PC-9 (cell line): ENCODE results near the gene KCNJ5.

Experiments used
- EZH2 ChIP-seq: fragments of 200-600 bp; sonication (generic); IDR thresholded peaks from 2 replicates; pipeline ENCODE4 v1.8.0; 2017; ENCODE audit warnings: antibody characterized with exemption, low read depth
- TF ChIP-seq, protein P1 (sequence below): fragments of 200-600 bp; sonication (generic); conservative IDR thresholded peaks from 2 replicates; pipeline ENCODE4 v1.6.1; 2017; ENCODE audit warnings: mixed run types, antibody characterized with exemption, mild to moderate bottlenecking, moderate library complexity

DNA sequence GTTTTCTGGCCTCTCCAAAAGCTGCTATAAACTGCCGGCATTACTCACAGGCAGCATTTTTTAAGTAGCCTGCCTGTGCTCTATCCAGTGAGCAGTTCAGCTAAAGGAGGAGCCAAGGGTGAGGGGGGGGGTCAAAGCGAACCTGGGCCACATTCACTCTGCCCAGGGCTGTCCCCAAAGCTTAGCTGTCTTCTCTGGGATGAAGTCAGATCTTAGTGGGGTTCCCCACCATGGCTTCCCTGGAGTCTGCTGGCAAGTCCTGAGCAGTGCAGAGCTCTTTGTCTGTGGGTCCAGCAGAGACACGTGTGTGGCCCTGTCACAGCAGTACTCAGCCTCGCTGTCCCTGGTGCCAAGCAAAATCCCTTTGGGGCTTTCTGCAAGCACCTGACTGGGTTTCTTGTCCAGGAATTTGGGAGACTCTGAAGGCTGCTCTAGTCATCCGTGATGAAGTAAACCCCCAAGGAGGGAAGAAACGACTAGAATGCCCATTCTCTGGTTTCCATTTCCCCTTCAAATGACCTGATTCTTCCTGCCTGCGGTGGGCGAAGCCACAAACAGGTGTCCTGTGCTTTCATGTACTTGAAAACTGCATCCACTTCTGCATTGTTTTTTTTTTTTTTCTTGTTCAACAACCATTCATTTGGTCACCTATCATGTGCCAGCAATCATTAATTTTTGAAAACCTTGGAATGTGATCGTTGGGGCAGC, 2.6 kb downstream of the KCNJ5 start:
- TF ChIP-seq, protein P1, sequence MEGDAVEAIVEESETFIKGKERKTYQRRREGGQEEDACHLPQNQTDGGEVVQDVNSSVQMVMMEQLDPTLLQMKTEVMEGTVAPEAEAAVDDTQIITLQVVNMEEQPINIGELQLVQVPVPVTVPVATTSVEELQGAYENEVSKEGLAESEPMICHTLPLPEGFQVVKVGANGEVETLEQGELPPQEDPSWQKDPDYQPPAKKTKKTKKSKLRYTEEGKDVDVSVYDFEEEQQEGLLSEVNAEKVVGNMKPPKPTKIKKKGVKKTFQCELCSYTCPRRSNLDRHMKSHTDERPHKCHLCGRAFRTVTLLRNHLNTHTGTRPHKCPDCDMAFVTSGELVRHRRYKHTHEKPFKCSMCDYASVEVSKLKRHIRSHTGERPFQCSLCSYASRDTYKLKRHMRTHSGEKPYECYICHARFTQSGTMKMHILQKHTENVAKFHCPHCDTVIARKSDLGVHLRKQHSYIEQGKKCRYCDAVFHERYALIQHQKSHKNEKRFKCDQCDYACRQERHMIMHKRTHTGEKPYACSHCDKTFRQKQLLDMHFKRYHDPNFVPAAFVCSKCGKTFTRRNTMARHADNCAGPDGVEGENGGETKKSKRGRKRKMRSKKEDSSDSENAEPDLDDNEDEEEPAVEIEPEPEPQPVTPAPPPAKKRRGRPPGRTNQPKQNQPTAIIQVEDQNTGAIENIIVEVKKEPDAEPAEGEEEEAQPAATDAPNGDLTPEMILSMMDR, result no peak
- TF ChIP-seq EZH2, result no peak
